T-helper 2 cell treated with Interferon-gamma antibody and Interleukin-4, amounts not matched to agents 5 μg/mL and 100 μg/mL, for 36 hours (primary cell): Measurements from ENCODE around the gene ARID5B.

Experiments used
- DNase-seq: peaks from one replicate; pipeline ENCODE4 v3.0.0; 2021; ENCODE audit warnings: low spot score
- H3K27ac Mint-ChIP-seq: one replicate; pipeline ENCODE4 v1.8.0; 2021; ENCODE audit warnings: mild to moderate bottlenecking, mixed read lengths
- H3K27me3 Mint-ChIP-seq: one replicate; pipeline ENCODE4 v1.8.0; 2021; ENCODE audit warnings: low read depth, mixed read lengths
- H3K36me3 Mint-ChIP-seq: one replicate; pipeline ENCODE4 v1.8.0; 2021; ENCODE audit warnings: low read depth, mixed read lengths
- H3K4me1 Mint-ChIP-seq: one replicate; pipeline ENCODE4 v1.8.0; 2021; ENCODE audit warnings: low read depth, mixed read lengths
- H3K4me3 Mint-ChIP-seq: one replicate; pipeline ENCODE4 v1.8.0; 2022; ENCODE audit warnings: mild to moderate bottlenecking, moderate library complexity, mixed read lengths
- H3K9me3 Mint-ChIP-seq: one replicate; pipeline ENCODE4 v1.8.0; 2021; ENCODE audit warnings: mixed read lengths

The ARID5B gene

GRCh38 chr10:62062752-62063512, 161.4 kb downstream of the ARID5B start:
- peaks cover 6% of the 10 kb centered on the region for H3K9me3 Mint-ChIP-seq
- DNase-seq, result no peak
- H3K4me1 Mint-ChIP-seq, result peaks cover 70% of the 10 kb centered on the region
- peaks cover 79% of the 10 kb centered on the region for H3K36me3 Mint-ChIP-seq
- no peaks in the 10 kb centered on the region for H3K27me3 Mint-ChIP-seq
- peak overlapping the region; percentile 80 for H3K27ac Mint-ChIP-seq
- peak overlapping the region; percentile 44 for H3K4me3 Mint-ChIP-seq

GRCh38 chr10:62063795-62064472, 162.4 kb downstream of the ARID5B start:
- H3K27ac Mint-ChIP-seq, result peak overlapping the region; percentile 80
- H3K4me3 Mint-ChIP-seq, result peak overlapping the region; percentile 71
- peaks cover 6% of the 10 kb centered on the region for H3K9me3 Mint-ChIP-seq
- no peak for DNase-seq
- H3K36me3 Mint-ChIP-seq, result peaks cover 77% of the 10 kb centered on the region
- no peaks in the 10 kb centered on the region for H3K27me3 Mint-ChIP-seq
- peaks cover 67% of the 10 kb centered on the region for H3K4me1 Mint-ChIP-seq

GRCh38 chr10:62067560-62067959, 166.1 kb downstream of the ARID5B start:
- no peak overlapping the region for H3K27ac Mint-ChIP-seq

GRCh38 chr10:62068464-62068863, 167.0 kb downstream of the ARID5B start:
- DNase-seq, result no peak
- no peaks in the 10 kb centered on the region for H3K27me3 Mint-ChIP-seq
- H3K9me3 Mint-ChIP-seq, result no peaks in the 10 kb centered on the region
- no peak overlapping the region for H3K4me3 Mint-ChIP-seq
- peaks cover 79% of the 10 kb centered on the region for H3K36me3 Mint-ChIP-seq
- peaks cover 53% of the 10 kb centered on the region for H3K4me1 Mint-ChIP-seq
- no peak overlapping the region for H3K27ac Mint-ChIP-seq

More at GRCh38 chr10:62067560-62067959, 166.1 kb downstream of the ARID5B start:
- Mint-ChIP-seq H3K36me3 (peaks cover 76% of the 10 kb centered on the region), H3K9me3 (no peaks in the 10 kb centered on the region), H3K4me1 (peaks cover 53% of the 10 kb centered on the region), H3K4me3 (no peak overlapping the region), H3K27me3 (no peaks in the 10 kb centered on the region)
- no peak for DNase-seq

- no peak for DNase-seq
- H3K27ac Mint-ChIP-seq, result no peak overlapping the region
Observed at GRCh38 chr10:62069452-62070178, 168.1 kb downstream of the ARID5B start.

GRCh38 chr10:62071846-62072281, 170.4 kb downstream of the ARID5B start:
- no peaks in the 10 kb centered on the region for H3K27me3 Mint-ChIP-seq
- DNase-seq, result peak; percentile 43

More at GRCh38 chr10:62069452-62070178, 168.1 kb downstream of the ARID5B start:
- Mint-ChIP-seq H3K36me3 (peaks cover 73% of the 10 kb centered on the region), H3K4me1 (peaks cover 43% of the 10 kb centered on the region), H3K9me3 (no peaks in the 10 kb centered on the region), H3K27me3 (no peaks in the 10 kb centered on the region), H3K4me3 (no peak overlapping the region)

GRCh38 chr10:62072901-62073300, 171.4 kb downstream of the ARID5B start:
- Mint-ChIP-seq H3K27ac (peak overlapping the region; percentile 11), H3K9me3 (no peaks in the 10 kb centered on the region), H3K4me3 (no peak overlapping the region), H3K4me1 (peaks cover 46% of the 10 kb centered on the region), H3K36me3 (peaks cover 71% of the 10 kb centered on the region), H3K27me3 (no peaks in the 10 kb centered on the region)
- DNase-seq, result no peak

More at GRCh38 chr10:62071846-62072281, 170.4 kb downstream of the ARID5B start:
- Mint-ChIP-seq H3K36me3 (peaks cover 69% of the 10 kb centered on the region), H3K4me1 (peaks cover 43% of the 10 kb centered on the region), H3K4me3 (no peak overlapping the region), H3K27ac (peak overlapping the region; percentile 13), H3K9me3 (no peaks in the 10 kb centered on the region)

GRCh38 chr10:62073429-62073828, 171.9 kb downstream of the ARID5B start:
- DNase-seq, result no peak
- H3K27ac Mint-ChIP-seq, result no peak overlapping the region
- peaks cover 71% of the 10 kb centered on the region for H3K36me3 Mint-ChIP-seq
- H3K4me1 Mint-ChIP-seq, result peaks cover 49% of the 10 kb centered on the region
- H3K9me3 Mint-ChIP-seq, result no peaks in the 10 kb centered on the region
- H3K4me3 Mint-ChIP-seq, result no peak overlapping the region
- H3K27me3 Mint-ChIP-seq, result no peaks in the 10 kb centered on the region

GRCh38 chr10:62075414-62075813, 173.9 kb downstream of the ARID5B start:
- Mint-ChIP-seq H3K4me1 (peaks cover 46% of the 10 kb centered on the region), H3K4me3 (no peak overlapping the region), H3K27me3 (no peaks in the 10 kb centered on the region), H3K36me3 (peaks cover 74% of the 10 kb centered on the region), H3K27ac (peak overlapping the region; percentile 1), H3K9me3 (peaks cover 4% of the 10 kb centered on the region)
- DNase-seq, result no peak

- Mint-ChIP-seq H3K27me3 (no peaks in the 10 kb centered on the region), H3K27ac (peak overlapping the region; percentile 46), H3K4me3 (no peak overlapping the region), H3K4me1 (peaks cover 47% of the 10 kb centered on the region), H3K36me3 (peaks cover 74% of the 10 kb centered on the region), H3K9me3 (peaks cover 5% of the 10 kb centered on the region)
- DNase-seq, result no peak
Observed at GRCh38 chr10:62075912-62076311, 174.4 kb downstream of the ARID5B start.

GRCh38 chr10:62076891-62077290, 175.4 kb downstream of the ARID5B start:
- peaks cover 53% of the 10 kb centered on the region for H3K4me1 Mint-ChIP-seq
- no peaks in the 10 kb centered on the region for H3K27me3 Mint-ChIP-seq
- H3K27ac Mint-ChIP-seq, result peak overlapping the region; percentile 64
- DNase-seq, result no peak
- H3K9me3 Mint-ChIP-seq, result peaks cover 5% of the 10 kb centered on the region
- no peak overlapping the region for H3K4me3 Mint-ChIP-seq
- H3K36me3 Mint-ChIP-seq, result peaks cover 74% of the 10 kb centered on the region

- peaks cover 55% of the 10 kb centered on the region for H3K4me1 Mint-ChIP-seq
- no peak for DNase-seq
- peaks cover 5% of the 10 kb centered on the region for H3K9me3 Mint-ChIP-seq
- H3K27ac Mint-ChIP-seq, result peak overlapping the region; percentile 49
- H3K36me3 Mint-ChIP-seq, result peaks cover 69% of the 10 kb centered on the region
- no peak overlapping the region for H3K4me3 Mint-ChIP-seq
- H3K27me3 Mint-ChIP-seq, result no peaks in the 10 kb centered on the region
Observed at GRCh38 chr10:62077330-62078015, 176.0 kb downstream of the ARID5B start.

GRCh38 chr10:62079885-62080559, 178.5 kb downstream of the ARID5B start:
- Mint-ChIP-seq H3K4me3 (no peak overlapping the region), H3K36me3 (peaks cover 59% of the 10 kb centered on the region), H3K4me1 (peaks cover 59% of the 10 kb centered on the region), H3K27me3 (no peaks in the 10 kb centered on the region), H3K9me3 (peaks cover 5% of the 10 kb centered on the region), H3K27ac (peak overlapping the region; percentile 60)
- no peak for DNase-seq
